Measurements from ENCODE around the gene PLXNA1.

DNA sequence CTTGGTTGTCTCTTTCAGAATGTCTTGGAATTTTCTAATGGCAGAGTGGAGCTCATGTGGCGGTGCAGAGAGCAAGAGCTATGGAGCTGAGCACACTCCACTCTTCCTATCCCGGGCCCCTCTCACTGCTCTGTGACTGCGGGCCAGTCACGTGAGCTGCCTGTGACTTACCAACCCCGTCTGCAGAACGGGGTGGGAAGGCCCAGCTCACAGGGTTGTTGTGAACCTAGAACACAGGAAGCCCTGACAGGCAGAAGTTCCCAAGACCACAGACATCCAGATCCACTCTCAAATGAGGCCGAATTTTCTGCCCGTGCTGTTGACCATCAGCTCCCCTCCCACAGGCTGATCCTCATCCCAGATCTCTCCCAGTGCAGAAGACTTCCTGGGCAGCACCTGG is 35.5 kb upstream of the PLXNA1 start:
- TF ChIP-seq, protein P1, sequence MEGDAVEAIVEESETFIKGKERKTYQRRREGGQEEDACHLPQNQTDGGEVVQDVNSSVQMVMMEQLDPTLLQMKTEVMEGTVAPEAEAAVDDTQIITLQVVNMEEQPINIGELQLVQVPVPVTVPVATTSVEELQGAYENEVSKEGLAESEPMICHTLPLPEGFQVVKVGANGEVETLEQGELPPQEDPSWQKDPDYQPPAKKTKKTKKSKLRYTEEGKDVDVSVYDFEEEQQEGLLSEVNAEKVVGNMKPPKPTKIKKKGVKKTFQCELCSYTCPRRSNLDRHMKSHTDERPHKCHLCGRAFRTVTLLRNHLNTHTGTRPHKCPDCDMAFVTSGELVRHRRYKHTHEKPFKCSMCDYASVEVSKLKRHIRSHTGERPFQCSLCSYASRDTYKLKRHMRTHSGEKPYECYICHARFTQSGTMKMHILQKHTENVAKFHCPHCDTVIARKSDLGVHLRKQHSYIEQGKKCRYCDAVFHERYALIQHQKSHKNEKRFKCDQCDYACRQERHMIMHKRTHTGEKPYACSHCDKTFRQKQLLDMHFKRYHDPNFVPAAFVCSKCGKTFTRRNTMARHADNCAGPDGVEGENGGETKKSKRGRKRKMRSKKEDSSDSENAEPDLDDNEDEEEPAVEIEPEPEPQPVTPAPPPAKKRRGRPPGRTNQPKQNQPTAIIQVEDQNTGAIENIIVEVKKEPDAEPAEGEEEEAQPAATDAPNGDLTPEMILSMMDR (tag by site-specific recombination; IDR thresholded peaks at IDR 0.05), result no peak
- TF ChIP-seq ZNF121 (tag by site-specific recombination; IDR thresholded peaks at IDR 0.05) (no peak), ZNF549 (tag by site-specific recombination; IDR thresholded peaks at IDR 0.05) (no peak), ZNF223 (tag by site-specific recombination; IDR thresholded peaks at IDR 0.05) (no peak), ZNF664 (tag by site-specific recombination; IDR thresholded peaks at IDR 0.05) (no peak), ZFP37 (tag by site-specific recombination; IDR thresholded peaks at IDR 0.05) (no peak), ZNF626 (tag by site-specific recombination; IDR thresholded peaks at IDR 0.05) (no peak), ZNF239 (tag by site-specific recombination; IDR thresholded peaks at IDR 0.05) (no peak), ZFHX2 (tag by site-specific recombination; conservative IDR thresholded peaks at IDR 0.05) (no peak)
- TF ChIP-seq, protein P2, sequence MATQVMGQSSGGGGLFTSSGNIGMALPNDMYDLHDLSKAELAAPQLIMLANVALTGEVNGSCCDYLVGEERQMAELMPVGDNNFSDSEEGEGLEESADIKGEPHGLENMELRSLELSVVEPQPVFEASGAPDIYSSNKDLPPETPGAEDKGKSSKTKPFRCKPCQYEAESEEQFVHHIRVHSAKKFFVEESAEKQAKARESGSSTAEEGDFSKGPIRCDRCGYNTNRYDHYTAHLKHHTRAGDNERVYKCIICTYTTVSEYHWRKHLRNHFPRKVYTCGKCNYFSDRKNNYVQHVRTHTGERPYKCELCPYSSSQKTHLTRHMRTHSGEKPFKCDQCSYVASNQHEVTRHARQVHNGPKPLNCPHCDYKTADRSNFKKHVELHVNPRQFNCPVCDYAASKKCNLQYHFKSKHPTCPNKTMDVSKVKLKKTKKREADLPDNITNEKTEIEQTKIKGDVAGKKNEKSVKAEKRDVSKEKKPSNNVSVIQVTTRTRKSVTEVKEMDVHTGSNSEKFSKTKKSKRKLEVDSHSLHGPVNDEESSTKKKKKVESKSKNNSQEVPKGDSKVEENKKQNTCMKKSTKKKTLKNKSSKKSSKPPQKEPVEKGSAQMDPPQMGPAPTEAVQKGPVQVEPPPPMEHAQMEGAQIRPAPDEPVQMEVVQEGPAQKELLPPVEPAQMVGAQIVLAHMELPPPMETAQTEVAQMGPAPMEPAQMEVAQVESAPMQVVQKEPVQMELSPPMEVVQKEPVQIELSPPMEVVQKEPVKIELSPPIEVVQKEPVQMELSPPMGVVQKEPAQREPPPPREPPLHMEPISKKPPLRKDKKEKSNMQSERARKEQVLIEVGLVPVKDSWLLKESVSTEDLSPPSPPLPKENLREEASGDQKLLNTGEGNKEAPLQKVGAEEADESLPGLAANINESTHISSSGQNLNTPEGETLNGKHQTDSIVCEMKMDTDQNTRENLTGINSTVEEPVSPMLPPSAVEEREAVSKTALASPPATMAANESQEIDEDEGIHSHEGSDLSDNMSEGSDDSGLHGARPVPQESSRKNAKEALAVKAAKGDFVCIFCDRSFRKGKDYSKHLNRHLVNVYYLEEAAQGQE (tag by site-specific recombination; IDR thresholded peaks at IDR 0.05), result no peak

All from HEK293 (cell line).